Fibroblast of upper back skin (primary cell): ENCODE data around the gene GPC5.
A peak's percentile ranks its signal among the peaks of the same experiment; 100 is the strongest.

Experiments
- DNase-seq: peaks from one replicate; pipeline ENCODE4 v3.0.0-alpha.2; 2013

The GPC5 gene

GRCh38 chr13:91598655-91599054, 200.2 kb downstream of the GPC5 start:
- DNase-seq = no peak

- no peak for DNase-seq
These were observed 202.9 kb downstream of the GPC5 start for GRCh38 chr13:91601273-91601672.

GRCh38 chr13:91601807-91602206, 203.4 kb downstream of the GPC5 start:
- no peak for DNase-seq

- DNase-seq = peak; percentile 59
These were observed 210.9 kb downstream of the GPC5 start for GRCh38 chr13:91609353-91609752.

GRCh38 chr13:91618315-91618714, 219.9 kb downstream of the GPC5 start:
- DNase-seq = no peak

GRCh38 chr13:91620670-91621141, 222.3 kb downstream of the GPC5 start:
- DNase-seq = no peak

- DNase-seq = no peak
These were observed 222.7 kb downstream of the GPC5 start for GRCh38 chr13:91621161-91621560.

GRCh38 chr13:91621963-91622362, 223.5 kb downstream of the GPC5 start:
- no peak for DNase-seq

- DNase-seq = no peak
These were observed 224.5 kb downstream of the GPC5 start for GRCh38 chr13:91622778-91623550.

- no peak for DNase-seq
These were observed 229.7 kb downstream of the GPC5 start for GRCh38 chr13:91627952-91628739.

GRCh38 chr13:91630946-91631345, 232.5 kb downstream of the GPC5 start:
- DNase-seq = peak; percentile 10

- DNase-seq = peak; percentile 57
These were observed 233.7 kb downstream of the GPC5 start for GRCh38 chr13:91632086-91632485.

- DNase-seq = no peak
These were observed 240.9 kb downstream of the GPC5 start for GRCh38 chr13:91639330-91639729.

- no peak for DNase-seq
These were observed 245.0 kb downstream of the GPC5 start for GRCh38 chr13:91643394-91643793.

GRCh38 chr13:91644806-91645205, 246.4 kb downstream of the GPC5 start:
- DNase-seq = no peak

- peak; percentile 63 for DNase-seq
These were observed 249.1 kb downstream of the GPC5 start for GRCh38 chr13:91647361-91647990.

- DNase-seq = no peak
These were observed 249.6 kb downstream of the GPC5 start for GRCh38 chr13:91648012-91648411.

GRCh38 chr13:91649456-91649855, 251.0 kb downstream of the GPC5 start:
- DNase-seq = no peak

- peak; percentile 57 for DNase-seq
These were observed 254.2 kb downstream of the GPC5 start for GRCh38 chr13:91652404-91653301.

- DNase-seq = no peak
These were observed 257.3 kb downstream of the GPC5 start for GRCh38 chr13:91655731-91656130.

- DNase-seq = no peak
These were observed 258.9 kb downstream of the GPC5 start for GRCh38 chr13:91657283-91657682.

- DNase-seq = no peak
These were observed 261.0 kb downstream of the GPC5 start for GRCh38 chr13:91659256-91660075.
